Activated CD4-positive, alpha-beta T cell treated with anti-CD3 and anti-CD28 coated beads, Interleukin-2, amount 10 ng/mL, durations not matched to agents 7 days and 5 days (primary cell): ENCODE results near the gene UPP1. TPM values are rescaled to one million over a fixed set of nuclear protein-coding genes. Genes with fewer than 3 reads are reported as not detected.
"Not testable (repeated sequence)": the region's sequence is repeated elsewhere in the genome, so short reads cannot be mapped to it uniquely, and the experiment has no call there.

Experiments used
- CTCF ChIA-PET: fragments of 350-600 bp; sonication (Branson Sonifier 250); formaldehyde crosslinking; loops from one replicate; lab custom pipeline; 2021; ENCODE audit warnings: antibody characterized with exemption; lab: Charles Lee
- POLR2A ChIA-PET: fragments of 350-600 bp; sonication (Branson Sonifier 250); formaldehyde crosslinking; loops from one replicate; lab custom pipeline; 2021; ENCODE audit warnings: antibody characterized with exemption; lab: Charles Lee
- DNase-seq: peaks from one replicate; pipeline ENCODE4 v3.0.0-alpha.2; 2020
- H3K27ac Mint-ChIP-seq: one replicate; pipeline ENCODE4 v1.8.0; 2021; ENCODE audit warnings: mild to moderate bottlenecking, moderate library complexity, mixed read lengths
- H3K27me3 Mint-ChIP-seq: one replicate; pipeline ENCODE4 v1.8.0; 2021; ENCODE audit warnings: mixed read lengths
- H3K36me3 Mint-ChIP-seq: one replicate; pipeline ENCODE4 v1.8.0; 2021; ENCODE audit warnings: low read depth, mixed read lengths
- H3K4me1 Mint-ChIP-seq: one replicate; pipeline ENCODE4 v1.8.0; 2021; ENCODE audit warnings: mixed read lengths
- H3K4me3 Mint-ChIP-seq: one replicate; pipeline ENCODE4 v1.8.0; 2021; ENCODE audit warnings: mild to moderate bottlenecking, moderate library complexity, mixed read lengths
- H3K9me3 Mint-ChIP-seq: one replicate; pipeline ENCODE4 v1.8.0; 2021; ENCODE audit warnings: mixed read lengths
- total RNA-seq, 2 experiments: library from RNA; stranded (reverse); gene quantifications; one replicate each; pipeline ENCODE4 v1.2.3, GENCODE V29; 2021

UPP1 gene
- total RNA-seq, 2 experiments from 2014 or later: 100 to 114 TPM

- Mint-ChIP-seq H3K27me3 (peaks cover 14% of the 10 kb centered on the region), H3K9me3 (peaks cover 10% of the 10 kb centered on the region), H3K4me1 (peaks cover 2% of the 10 kb centered on the region), H3K27ac (no peak overlapping the region), H3K4me3 (no peak overlapping the region), H3K36me3 (peaks cover 6% of the 10 kb centered on the region)
- ChIA-PET CTCF (interaction anchor here (1.4 kb wide), 1 partner anchor 18 kb away, joined by 3 read pairs; no protein-coding TSS in a partner anchor), POLR2A (no interaction called here)
- no peak for DNase-seq
Measured at GRCh38 chr7:48059706-48060105, 29.4 kb upstream of the UPP1 start.

GRCh38 chr7:48063985-48064384, 25.1 kb upstream of the UPP1 start:
- Mint-ChIP-seq H3K4me1 (peaks cover 2% of the 10 kb centered on the region), H3K27me3 (peaks cover 8% of the 10 kb centered on the region), H3K36me3 (peaks cover 4% of the 10 kb centered on the region), H3K9me3 (peaks cover 7% of the 10 kb centered on the region), H3K27ac (no peak overlapping the region), H3K4me3 (no peak overlapping the region)
- ChIA-PET POLR2A (no interaction called here), CTCF (no interaction called here)
- no peak for DNase-seq

- no peak overlapping the region for H3K4me3 Mint-ChIP-seq
- H3K4me1 Mint-ChIP-seq: no peaks in the 10 kb centered on the region
- ChIA-PET POLR2A (no interaction called here), CTCF (interaction anchor here (1.1 kb wide), 1 partner anchor 9 kb away, joined by 4 read pairs; no protein-coding TSS in a partner anchor)
- H3K27me3 Mint-ChIP-seq: peaks cover 8% of the 10 kb centered on the region
- H3K36me3 Mint-ChIP-seq: peaks cover 7% of the 10 kb centered on the region
- peaks cover 10% of the 10 kb centered on the region for H3K9me3 Mint-ChIP-seq
- no peak overlapping the region for H3K27ac Mint-ChIP-seq
- no peak for DNase-seq
Measured at GRCh38 chr7:48067475-48067874, 21.6 kb upstream of the UPP1 start.

GRCh38 chr7:48074204-48074654, 14.8 kb upstream of the UPP1 start:
- CTCF ChIA-PET: interaction anchor here (3.0 kb wide), 1 partner anchor 11 kb away, joined by 11 read pairs; no protein-coding TSS in a partner anchor
- H3K27ac Mint-ChIP-seq: no peak overlapping the region
- no peak overlapping the region for H3K4me3 Mint-ChIP-seq
- H3K9me3 Mint-ChIP-seq: peaks cover 7% of the 10 kb centered on the region
- H3K4me1 Mint-ChIP-seq: peaks cover 6% of the 10 kb centered on the region
- peaks cover 3% of the 10 kb centered on the region for H3K36me3 Mint-ChIP-seq
- POLR2A ChIA-PET: no interaction called here
- no peak for DNase-seq
- no peaks in the 10 kb centered on the region for H3K27me3 Mint-ChIP-seq

GRCh38 chr7:48077423-48077822, 11.6 kb upstream of the UPP1 start:
- Mint-ChIP-seq H3K36me3 (no peaks in the 10 kb centered on the region), H3K4me3 (no peak overlapping the region), H3K9me3 (peaks cover 4% of the 10 kb centered on the region), H3K27me3 (no peaks in the 10 kb centered on the region), H3K27ac (no peak overlapping the region), H3K4me1 (peaks cover 12% of the 10 kb centered on the region)
- ChIA-PET CTCF (interaction anchor here (1.2 kb wide), 1 partner anchor 23 kb away, joined by 3 read pairs; no protein-coding TSS in a partner anchor), POLR2A (no interaction called here)
- DNase-seq: no peak

GRCh38 chr7:48078470-48078869, 10.6 kb upstream of the UPP1 start:
- CTCF ChIA-PET: interaction anchor here (0.9 to 1.2 kb wide), 3 partner anchors 10 to 39 kb away, joined by 3 to 6 read pairs (median 4); no protein-coding TSS in a partner anchor
- peaks cover 4% of the 10 kb centered on the region for H3K9me3 Mint-ChIP-seq
- DNase-seq: no peak
- POLR2A ChIA-PET: no interaction called here
- peaks cover 23% of the 10 kb centered on the region for H3K4me1 Mint-ChIP-seq
- no peak overlapping the region for H3K4me3 Mint-ChIP-seq
- no peaks in the 10 kb centered on the region for H3K27me3 Mint-ChIP-seq
- H3K36me3 Mint-ChIP-seq: peaks cover 4% of the 10 kb centered on the region
- H3K27ac Mint-ChIP-seq: no peak overlapping the region

- H3K9me3 Mint-ChIP-seq, H3K4me3 Mint-ChIP-seq, H3K36me3 Mint-ChIP-seq, H3K27me3 Mint-ChIP-seq, DNase-seq, H3K27ac Mint-ChIP-seq: not testable (repeated sequence)
- peaks cover 56% of the 10 kb centered on the region for H3K4me1 Mint-ChIP-seq
- ChIA-PET CTCF (interaction anchor here (1.3 to 2.2 kb wide), 3 partner anchors 11 to 91 kb away, joined by 3 to 6 read pairs (median 5); no protein-coding TSS in a partner anchor), POLR2A (interaction anchor here (0.7 kb wide), 1 partner anchor 49 kb away, joined by 3 read pairs; no protein-coding TSS in a partner anchor)
Measured at GRCh38 chr7:48082378-48082777, 6.7 kb upstream of the UPP1 start.

GRCh38 chr7:48083114-48083830, 5.8 kb upstream of the UPP1 start:
- Mint-ChIP-seq H3K4me3 (peak overlapping the region; percentile 20), H3K27me3 (no peaks in the 10 kb centered on the region), H3K9me3 (no peaks in the 10 kb centered on the region), H3K4me1 (peaks cover 63% of the 10 kb centered on the region), H3K36me3 (peaks cover 7% of the 10 kb centered on the region), H3K27ac (peak overlapping the region; percentile 63)
- ChIA-PET CTCF (interaction anchor here (0.8 to 2.8 kb wide), 8 partner anchors 7 to 92 kb away, joined by 3 to 7 read pairs (median 4); no protein-coding TSS in a partner anchor), POLR2A (no interaction called here)
- DNase-seq: peak; percentile 50

- H3K4me1 Mint-ChIP-seq: peaks cover 59% of the 10 kb centered on the region
- peak overlapping the region; percentile 11 for H3K4me3 Mint-ChIP-seq
- H3K36me3 Mint-ChIP-seq: peaks cover 11% of the 10 kb centered on the region
- peak; percentile 71 for DNase-seq
- no peaks in the 10 kb centered on the region for H3K27me3 Mint-ChIP-seq
- ChIA-PET CTCF (interaction anchor here (1.1 to 2.8 kb wide), 8 partner anchors 9 to 102 kb away, joined by 3 to 11 read pairs (median 3); no protein-coding TSS in a partner anchor), POLR2A (interaction anchor here (1.0 kb wide), 1 partner anchor 12 kb away, joined by 3 read pairs; no protein-coding TSS in a partner anchor)
- H3K9me3 Mint-ChIP-seq: no peaks in the 10 kb centered on the region
- peak overlapping the region; percentile 80 for H3K27ac Mint-ChIP-seq
Measured at GRCh38 chr7:48084727-48085432, 4.2 kb upstream of the UPP1 start.

- peaks cover 62% of the 10 kb centered on the region for H3K4me1 Mint-ChIP-seq
- H3K4me3 Mint-ChIP-seq: peak overlapping the region; percentile 11
- POLR2A ChIA-PET: interaction anchor here (1.0 kb wide), 1 partner anchor 11 kb away, joined by 3 read pairs; no protein-coding TSS in a partner anchor
- H3K36me3 Mint-ChIP-seq: peaks cover 15% of the 10 kb centered on the region
- peak overlapping the region; percentile 80 for H3K27ac Mint-ChIP-seq
- CTCF ChIA-PET: interaction anchor here (1.1 to 2.8 kb wide), 8 partner anchors 10 to 117 kb away, joined by 3 to 11 read pairs (median 3); no protein-coding TSS in a partner anchor
- no peak for DNase-seq
- H3K27me3 Mint-ChIP-seq: no peaks in the 10 kb centered on the region
- no peaks in the 10 kb centered on the region for H3K9me3 Mint-ChIP-seq
Measured at GRCh38 chr7:48085433-48085791, 3.7 kb upstream of the UPP1 start.

GRCh38 chr7:48085942-48086341, 3.1 kb upstream of the UPP1 start:
- no peak for DNase-seq
- POLR2A ChIA-PET: interaction anchor here (1.0 kb wide), 1 partner anchor 11 kb away, joined by 3 read pairs; no protein-coding TSS in a partner anchor
- H3K4me3 Mint-ChIP-seq: no peak overlapping the region
- H3K27me3 Mint-ChIP-seq: no peaks in the 10 kb centered on the region
- CTCF ChIA-PET: interaction anchor here (1.1 to 3.2 kb wide), 5 partner anchors 11 to 117 kb away, joined by 3 to 17 read pairs (median 7); no protein-coding TSS in a partner anchor
- peaks cover 20% of the 10 kb centered on the region for H3K36me3 Mint-ChIP-seq
- H3K9me3 Mint-ChIP-seq: no peaks in the 10 kb centered on the region
- H3K27ac Mint-ChIP-seq: peak overlapping the region; percentile 92
- peaks cover 67% of the 10 kb centered on the region for H3K4me1 Mint-ChIP-seq

GRCh38 chr7:48087349-48087748, 1.7 kb upstream of the UPP1 start:
- ChIA-PET POLR2A (no interaction called here), CTCF (interaction anchor here (1.8 to 3.2 kb wide), 2 partner anchors 15 to 96 kb away, joined by 6 to 17 read pairs; no protein-coding TSS in a partner anchor)
- Mint-ChIP-seq H3K27ac (peak overlapping the region; percentile 92), H3K4me1 (peaks cover 80% of the 10 kb centered on the region), H3K9me3 (no peaks in the 10 kb centered on the region), H3K4me3 (peak overlapping the region; percentile 89), H3K36me3 (peaks cover 34% of the 10 kb centered on the region), H3K27me3 (no peaks in the 10 kb centered on the region)
- DNase-seq: no peak
